NK-92 (cell line): ENCODE data around the gene KCNJ11.

ENCODE experiments used
- DNase-seq: peaks from one replicate; lab custom pipeline; 2025; ENCODE audit not compliant: unreplicated experiment; lab: John Stamatoyannopoulos, UW

KCNJ11 gene

DNA sequence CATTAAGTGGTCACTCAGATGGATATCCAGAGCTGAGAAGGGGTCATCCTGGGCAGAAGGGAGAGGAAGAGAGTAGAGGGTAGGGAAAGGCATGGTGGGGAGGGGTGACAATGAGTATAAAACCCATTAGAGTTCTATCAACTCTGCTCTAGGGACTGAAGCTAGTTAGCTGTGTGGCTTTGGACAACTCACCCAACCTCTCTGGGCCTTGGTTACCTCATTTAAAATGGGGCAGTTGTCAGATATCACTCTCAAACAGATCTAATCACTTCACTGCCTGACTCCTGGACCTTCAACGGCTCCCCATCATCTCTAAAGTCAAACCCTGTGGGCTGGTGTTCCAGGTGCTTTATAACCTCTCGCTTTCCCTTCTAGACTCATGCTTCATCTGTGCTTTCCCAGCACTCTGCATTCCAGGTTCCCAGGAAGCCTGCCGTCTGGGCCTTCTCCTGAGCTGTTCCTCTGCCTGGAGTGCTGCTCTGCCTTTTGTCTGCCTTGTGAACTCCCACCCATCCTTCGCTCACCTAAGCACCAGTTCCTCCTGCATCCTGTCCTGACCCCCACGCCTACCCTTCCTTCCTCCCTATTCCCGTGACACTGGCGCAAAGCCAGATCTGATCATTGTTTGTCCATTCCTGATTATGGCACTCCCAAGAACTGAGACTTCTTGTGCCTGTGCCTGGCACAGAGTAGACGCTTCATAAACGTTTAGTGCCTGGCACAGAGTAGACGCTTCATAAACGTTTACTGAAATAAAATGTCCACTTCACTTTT, 22.3 kb upstream of the KCNJ11 start:
- no peak for DNase-seq

DNA sequence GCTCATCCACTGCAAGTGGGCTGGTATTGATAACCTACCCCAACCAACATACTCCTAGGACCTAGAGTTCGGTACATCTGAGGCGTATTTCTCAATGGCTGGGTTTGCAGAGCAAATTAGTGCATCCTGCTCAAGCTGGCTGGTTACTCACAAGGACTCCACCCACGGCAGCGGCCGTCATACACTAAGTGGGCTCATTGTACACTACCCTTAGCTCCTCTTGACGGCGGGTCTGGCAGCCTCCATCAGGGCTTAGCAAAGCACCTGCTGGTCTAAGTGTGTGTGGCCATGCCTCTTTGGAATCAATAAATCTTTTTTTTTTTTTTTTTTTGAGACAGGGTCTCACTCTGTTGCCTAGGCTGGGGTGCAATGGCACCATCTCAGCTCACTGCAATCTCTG, 20.2 kb upstream of the KCNJ11 start:
- DNase-seq: no peak

DNA sequence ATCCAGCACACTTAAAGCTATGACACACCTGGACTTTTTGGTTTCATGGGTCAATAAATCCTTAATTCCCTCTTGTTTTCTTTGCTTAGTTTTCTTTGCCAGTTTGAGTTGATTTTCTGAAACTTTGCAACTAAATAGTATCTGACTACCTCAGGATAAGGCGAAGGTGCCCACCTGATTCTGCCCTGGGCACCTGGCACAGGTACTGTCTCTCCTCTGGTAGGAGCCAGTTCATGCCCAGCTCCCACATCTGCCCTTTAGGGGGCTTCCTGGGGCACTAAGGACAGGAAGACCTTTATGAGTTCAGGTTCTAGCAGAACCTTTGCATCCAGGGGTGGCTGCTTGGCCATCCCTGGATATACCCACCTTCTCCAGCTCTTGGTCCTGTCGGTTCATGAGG, 19.6 kb upstream of the KCNJ11 start:
- no peak for DNase-seq

DNA sequence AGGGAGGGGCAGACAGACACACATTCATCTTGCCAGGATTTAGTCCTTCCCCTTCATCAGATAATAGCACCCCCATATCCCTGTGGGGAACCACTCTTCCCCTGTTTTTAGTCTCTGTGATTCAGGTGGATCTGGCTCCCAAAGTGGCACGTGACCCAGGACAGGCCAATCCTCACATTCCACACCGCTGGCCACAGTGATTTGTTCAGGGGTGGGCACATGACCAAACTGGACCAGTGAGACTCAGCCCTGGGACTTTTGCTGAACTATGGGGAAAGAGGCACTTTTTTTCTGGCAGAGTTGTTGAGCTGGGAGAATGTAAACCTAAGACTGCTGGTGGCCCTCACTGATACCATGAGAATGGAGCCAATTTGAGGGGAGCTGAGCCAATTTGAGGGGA, 19.1 kb upstream of the KCNJ11 start:
- no peak for DNase-seq

DNA sequence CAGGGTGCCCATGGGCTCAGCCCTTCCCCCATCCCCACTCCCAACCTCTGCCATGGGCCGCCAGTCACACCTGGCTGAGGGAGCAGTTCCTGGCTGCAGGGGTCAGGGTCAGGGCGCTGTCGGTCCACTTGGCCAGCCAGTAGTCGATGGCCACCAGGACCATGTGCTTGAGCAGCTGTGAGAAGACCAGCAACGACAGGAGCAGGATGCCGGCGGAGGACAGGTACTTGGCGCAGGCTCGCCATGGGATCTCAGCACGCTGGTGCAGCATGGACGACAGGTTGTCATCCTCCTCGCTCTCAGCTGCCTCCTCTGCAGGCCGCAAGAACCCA, 18.3 kb upstream of the KCNJ11 start:
- DNase-seq: no peak

DNA sequence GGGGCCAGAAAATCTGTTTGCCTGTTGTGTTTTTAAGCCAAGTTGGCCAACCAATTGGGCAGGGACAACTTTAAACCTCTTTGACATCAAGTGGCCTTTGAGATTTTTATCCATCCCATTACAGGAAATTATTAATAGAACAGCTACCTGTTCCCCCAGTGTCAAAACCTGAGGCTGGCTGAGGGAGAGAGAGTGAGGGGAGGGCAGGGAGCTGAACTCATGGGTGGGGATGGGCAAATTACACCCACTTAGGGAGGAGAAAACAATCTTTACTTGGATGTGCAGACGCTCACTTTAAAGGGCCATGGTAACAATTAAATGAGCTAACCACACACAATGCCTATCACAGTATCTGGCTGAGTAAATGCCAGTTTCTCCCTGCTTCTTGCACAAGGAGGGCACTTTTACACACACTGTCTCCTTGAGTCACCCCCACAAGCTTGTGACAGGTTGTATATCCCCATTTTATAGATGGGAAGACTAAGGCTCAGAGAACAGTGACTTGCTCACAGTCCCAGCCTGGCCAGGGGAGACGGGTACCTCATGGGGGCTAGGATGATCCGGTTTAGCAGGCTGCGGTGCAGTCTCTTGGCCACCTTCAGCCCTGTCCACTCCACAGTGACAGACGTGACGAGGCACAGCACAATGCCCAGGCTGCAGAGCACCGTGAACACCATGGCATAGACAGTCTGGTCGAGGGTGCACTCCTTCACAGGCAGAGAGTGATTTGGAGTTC, 17.8 kb upstream of the KCNJ11 start:
- no peak for DNase-seq

DNA sequence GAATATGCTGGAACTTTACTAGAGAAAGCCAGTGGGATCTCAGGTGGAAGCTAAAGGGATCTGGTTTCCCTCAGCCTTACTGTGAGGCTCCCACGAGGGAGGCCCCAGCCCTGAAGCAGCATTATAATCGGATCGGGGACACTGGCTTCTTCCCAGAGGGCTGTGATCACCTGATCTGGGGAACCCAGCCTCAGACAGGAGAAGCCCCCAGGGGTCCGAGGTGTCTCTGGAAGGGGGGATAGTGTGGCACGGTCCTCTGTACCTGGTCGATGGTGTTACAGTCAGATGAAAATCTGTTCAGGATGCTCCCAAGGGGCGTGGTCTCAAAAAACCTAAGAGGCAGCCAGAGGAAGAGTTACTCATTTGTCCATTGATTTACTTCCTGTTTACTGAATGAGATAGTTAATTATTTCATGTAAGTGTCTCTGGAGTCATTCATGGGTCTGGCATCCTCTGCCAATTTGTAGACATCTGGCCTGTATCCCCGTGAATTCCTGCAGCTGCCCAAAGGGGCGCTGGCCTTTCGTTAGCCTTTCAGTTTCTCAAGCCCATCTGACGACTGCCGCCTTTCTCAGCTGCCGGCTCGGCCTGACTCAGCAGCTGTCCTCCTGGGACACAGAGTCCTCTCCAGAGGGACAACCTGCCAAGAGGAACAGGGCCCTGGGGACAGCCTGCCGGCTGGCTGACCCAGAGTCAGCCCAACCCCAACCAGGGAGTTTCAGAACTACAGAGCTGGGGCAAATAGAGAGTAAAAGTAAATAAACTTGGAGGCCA, 17.0 kb upstream of the KCNJ11 start:
- DNase-seq: no peak

DNA sequence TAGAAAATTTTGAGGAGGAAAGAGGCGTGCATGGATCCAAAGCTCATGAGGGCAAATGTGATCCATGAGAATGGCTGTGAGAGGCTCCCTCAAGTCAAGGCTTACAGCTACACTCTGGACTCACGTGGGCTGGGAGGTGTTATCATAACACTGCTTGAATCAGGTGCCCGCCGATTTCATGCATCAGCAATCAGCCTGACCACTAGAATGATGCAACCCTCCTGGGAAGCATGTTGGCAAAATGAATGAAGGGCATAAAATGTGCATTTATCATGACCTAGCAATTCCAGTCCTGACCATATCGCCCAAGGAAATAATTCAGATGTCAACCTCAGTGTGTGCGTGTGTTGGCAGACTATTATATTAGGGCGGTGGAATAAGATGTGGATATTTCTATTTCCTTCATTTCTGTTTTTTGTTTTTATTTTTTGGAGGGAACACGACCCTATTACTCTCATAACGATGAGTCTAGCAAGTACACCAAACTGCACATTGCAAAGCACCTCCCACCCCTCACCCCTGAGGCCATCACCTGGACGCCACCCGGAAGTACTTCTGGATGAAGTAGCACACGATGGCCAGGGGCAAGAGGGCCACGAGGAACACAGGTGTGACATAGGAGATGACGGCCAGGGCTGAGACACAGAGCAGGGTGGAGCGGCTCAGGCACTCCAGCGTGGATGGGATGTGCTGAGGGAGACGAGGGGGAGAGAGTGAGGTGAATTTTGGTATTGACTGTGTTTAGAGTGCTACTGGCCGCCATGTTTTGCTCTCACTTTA, 15.7 kb upstream of the KCNJ11 start:
- DNase-seq: no peak

DNA sequence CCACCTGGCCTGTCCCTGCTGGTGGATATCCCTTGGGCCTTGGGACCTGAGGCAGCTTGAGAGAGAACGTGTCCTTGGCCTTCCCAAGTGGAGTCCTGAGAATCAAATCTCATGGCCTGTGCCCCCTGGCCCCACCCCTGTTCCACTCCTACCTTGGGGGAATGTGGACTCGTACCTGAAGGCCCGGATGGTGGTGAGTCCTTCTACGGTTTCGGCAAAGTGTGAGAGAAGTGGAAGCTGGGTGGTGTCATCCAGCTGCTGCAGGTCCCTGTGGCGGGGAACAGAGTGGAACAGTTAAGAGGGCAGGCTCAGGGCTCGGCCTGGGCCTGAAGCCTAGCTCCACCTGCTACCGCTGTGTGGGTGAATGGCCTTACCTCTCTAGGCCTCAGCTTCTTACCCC, 14.0 kb upstream of the KCNJ11 start:
- no peak for DNase-seq

DNA sequence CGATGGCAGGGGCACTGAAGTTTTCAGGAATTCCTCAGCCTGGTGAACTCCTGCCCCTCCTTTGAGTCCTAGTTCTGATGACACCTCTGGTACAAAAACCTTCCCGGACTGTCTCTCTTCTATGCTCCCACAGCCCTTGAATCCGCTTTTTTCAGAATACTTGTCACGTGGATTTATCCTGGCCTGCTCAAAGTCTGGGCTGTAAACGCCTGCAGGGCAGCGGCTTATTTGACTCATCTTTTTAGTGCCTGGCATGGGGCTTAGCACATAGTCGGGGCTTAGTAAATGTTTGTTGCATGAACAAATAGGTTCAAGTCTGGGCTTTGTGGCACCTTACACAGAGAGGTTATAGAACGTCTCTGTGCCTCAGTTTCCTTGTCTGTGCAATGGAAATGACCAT, 13.4 kb upstream of the KCNJ11 start:
- DNase-seq: no peak

DNA sequence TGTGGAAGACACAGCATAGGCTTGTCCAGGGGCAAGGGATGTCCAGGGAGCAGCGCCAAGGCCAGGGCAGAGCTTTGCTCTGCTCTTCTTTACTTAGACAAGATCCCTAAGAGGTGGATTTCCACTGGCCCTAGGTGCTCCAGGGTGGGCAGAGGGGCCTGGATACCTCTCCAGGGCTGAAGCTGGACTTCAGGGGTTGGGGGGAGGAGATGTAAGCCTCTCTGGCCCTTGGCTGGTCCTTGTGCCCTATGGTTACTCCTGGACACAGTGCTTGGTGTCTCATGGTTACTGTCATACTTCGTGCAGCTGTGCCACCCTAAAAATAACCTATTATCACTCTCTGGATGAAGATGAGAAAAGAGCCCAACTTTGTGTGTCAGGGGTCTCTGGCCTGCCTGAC, 12.9 kb upstream of the KCNJ11 start:
- no peak for DNase-seq

DNA sequence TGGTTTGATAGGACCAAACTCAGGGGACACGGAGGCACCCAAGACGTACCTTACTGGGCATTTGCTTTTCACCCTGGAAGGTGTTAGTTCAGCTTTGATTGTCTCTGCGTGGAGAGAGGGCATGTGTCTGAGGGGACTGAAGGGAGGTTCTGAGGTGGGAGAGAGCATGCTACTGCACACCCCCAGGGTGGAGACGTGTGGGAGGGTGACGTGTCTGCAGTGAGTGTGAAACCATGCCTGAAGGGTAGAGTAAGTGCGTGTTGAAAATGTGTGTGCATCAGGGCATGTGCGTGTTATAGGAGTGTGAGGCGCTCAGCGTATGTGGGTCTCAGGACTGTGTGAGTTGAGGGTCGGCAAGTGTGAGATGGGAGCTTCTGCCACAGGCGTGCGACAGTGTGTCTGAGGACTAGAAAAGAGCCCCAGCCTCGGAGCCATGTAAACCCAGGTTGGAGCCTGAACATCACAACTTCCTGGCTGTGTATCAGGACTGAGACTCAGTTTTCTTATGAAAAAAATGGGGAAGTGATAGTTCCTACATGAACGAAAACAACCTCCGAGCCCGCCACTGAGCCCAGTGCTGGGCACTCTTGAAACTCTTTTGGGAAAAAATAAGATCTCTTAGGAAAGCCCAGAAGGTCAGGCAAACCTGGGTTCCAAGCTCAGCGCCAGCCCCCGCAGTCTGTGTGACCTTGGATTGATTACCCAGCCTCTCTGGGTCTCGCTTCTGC, 11.8 kb upstream of the KCNJ11 start:
- no peak for DNase-seq

DNA sequence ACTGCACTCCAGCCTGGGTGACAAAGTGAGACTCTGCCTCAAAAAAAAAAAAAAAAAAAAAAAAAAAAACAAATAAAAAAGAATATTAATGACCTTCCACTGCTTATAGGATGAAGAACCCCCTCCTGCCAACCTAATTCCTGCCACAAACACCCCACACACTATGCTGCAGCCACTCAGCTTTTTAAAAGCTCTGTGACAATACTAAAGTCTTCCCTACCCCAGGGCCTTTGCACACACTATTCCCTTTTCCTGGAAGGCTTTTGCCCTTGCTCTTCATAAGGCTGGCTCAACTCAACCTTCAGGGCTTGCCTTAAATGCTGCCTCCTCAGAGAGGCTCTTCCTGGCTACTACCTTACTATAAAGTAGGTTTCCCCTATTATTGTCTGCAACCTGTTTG, 10.8 kb upstream of the KCNJ11 start:
- DNase-seq: no peak

DNA sequence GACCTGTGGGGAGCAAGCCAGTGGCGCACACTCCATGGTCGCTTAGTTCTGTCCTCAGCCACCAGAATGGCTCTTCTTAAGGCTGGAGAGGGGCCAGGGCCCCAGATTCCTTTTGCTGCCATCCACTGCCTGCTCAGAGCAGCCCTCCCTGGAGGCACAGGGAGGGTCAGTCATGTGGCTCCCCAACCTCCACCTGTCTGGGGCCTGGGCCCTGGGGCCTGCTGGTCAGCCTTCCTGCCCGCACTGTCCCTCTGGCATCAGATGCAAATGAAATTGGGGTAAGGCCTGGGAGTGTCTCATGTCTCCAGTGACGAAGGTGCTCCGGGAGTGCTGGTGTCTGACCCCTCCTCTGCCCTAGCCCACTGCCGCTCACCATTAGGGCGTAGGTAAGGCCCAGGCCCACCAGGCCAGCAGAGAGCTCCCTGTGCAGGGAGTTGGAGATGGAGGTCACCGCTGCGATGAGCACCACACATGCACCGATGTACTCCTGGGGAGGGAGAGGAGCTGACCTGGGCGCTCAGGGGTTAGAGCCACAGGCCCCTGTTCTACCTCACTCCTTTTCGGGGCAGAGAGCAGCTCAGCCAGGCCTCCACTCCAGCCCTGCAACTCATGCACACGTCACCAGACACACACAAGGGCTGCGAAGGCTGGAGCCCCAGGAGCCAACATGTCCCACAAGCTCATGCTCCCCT, 9.0 kb upstream of the KCNJ11 start:
- no peak for DNase-seq

DNA sequence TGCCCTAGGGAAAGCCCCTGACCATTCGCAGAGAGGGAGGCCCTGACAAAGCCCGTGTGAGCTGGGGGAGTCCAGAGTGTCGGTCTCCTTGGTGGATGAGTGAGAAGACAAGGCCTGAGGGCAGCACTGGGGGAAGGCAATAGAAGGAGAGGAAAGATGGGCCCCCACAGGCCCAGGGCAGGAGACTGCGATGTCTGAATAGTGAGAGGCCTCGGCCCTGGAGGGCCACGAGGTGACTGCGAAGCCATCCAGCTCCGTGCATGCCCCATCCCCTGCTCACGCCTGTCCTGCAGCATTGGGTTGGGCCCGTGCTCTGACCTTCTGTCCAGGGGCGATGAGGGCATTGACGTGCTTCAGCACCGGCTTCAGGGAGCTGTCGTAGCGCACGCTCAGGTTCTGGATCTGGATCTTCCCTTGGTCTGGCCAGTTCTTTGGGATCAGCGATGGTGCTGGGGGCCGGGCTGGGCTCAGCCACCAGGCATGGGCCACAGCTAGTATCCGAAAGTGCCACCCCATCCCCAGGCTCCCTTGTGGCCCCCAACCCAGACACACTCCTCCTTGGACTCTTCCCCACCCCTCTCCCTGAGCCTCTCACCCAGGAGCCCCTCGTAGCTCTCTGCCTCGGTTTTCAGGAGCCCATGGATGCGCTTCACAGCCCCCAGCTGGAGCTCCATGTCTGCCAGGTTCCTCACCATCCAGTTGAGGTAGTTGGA, 8.3 kb upstream of the KCNJ11 start:
- DNase-seq: no peak

DNA sequence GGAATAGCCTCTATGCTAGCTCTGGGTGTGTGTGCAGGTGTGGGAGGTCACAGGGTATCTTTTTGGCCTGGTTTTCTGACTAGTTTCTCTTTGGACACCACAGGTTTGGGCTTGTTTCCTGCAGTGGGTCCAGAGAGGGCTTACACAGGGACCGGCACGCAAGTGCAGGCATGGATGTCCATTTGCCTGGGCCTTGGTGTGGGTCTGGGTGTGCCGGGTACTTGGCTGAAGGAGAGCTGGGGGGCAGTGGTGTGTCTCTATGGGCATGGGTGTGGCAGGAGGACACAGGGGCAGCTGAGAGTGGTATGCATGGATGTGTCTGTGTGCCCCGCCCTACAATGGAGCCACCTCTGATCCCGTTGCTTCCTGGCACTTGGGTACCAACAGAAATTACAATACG, 7.5 kb upstream of the KCNJ11 start:
- no peak for DNase-seq

DNA sequence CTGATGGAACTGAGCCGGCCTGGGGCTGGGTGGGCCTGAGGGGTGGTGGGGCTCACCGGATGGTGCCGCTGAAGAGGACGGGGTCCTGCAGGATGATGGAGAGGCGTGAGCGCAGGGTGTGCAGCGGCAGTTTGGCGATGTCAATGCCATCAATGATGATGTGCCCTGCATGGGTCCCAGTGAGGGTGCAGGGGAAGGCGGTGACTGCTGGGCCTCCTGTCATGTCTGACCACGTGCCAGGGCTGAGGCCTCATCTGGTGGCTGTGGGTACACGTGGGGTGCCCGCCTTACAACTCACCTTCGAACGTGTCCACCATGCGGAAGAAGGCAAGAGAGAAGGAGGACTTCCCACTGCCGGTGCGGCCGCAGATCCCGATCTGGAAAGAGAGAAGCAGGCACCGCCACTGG, 7.1 kb upstream of the KCNJ11 start:
- DNase-seq: no peak

DNA sequence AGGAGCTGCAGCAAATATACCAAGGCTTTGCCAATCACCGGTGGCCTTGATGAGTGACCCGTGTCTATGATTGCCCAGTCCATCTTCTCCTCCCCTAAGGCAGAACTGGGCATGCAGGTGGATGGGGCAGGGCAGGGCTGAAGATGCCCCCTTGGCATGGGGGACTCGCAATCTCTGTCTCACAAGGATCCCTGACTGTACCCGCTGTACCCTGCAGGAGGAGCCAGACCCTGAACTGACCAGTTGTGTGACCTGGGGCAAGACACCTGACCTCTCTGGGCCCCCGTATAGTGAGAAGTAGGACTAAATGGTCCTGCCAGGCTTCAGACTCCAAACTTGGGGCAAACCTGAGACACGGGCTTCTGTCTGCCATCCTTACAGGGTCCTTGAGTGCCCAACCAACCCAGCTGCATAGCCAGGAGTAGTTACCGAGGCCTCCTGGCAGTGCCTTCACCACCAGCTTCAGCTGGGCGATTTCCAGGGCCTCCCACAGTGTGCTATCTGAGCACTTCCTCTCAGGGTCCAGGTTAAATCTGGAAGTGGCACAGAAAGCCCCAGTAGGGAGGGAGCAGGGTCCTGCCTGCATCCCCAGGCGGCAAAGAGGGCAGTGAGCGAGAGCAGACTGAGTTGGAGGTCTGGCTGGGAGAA, 6.4 kb upstream of the KCNJ11 start:
- DNase-seq: no peak

DNA sequence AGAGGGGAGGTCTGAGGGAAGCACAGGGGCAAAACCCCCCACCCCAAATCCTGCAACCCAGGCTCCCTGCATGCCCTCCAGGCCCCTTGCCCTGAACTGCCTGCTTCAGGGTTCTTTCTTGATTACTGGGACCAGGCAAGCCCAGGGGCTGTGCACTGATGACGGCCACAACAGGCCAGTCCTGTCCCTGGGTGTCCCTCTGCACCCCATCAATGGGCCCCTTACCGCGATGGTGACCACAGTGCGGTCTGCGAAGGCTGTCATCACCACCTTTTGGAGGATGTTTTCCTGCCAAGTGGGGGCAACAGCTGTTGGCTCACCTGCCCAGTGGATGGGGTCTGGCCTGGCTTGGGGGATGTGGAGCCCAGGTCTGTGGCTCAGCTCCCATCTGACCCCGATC, 5.0 kb upstream of the KCNJ11 start:
- no peak for DNase-seq
